Loucy (cell line): ENCODE measurements around the gene LTF.

Source experiments
- EZH2phosphoT487 ChIP-seq: fragments of 200-600 bp; IDR thresholded peaks from 2 replicates; pipeline ENCODE4 v1.6.1; 2018; ENCODE audit warnings: antibody characterized with exemption, mild to moderate bottlenecking, moderate library complexity, borderline replicate concordance
- TF ChIP-seq, protein P1 (sequence below): fragments of 200-600 bp; sonication (generic); conservative IDR thresholded peaks from 2 replicates; pipeline ENCODE4 v1.5.1; 2014; ENCODE audit warnings: mild to moderate bottlenecking, antibody characterized with exemption, low read length

GRCh38 chr3:46492890-46493547, 28.3 kb upstream of the LTF start:
- TF ChIP-seq, protein P1, sequence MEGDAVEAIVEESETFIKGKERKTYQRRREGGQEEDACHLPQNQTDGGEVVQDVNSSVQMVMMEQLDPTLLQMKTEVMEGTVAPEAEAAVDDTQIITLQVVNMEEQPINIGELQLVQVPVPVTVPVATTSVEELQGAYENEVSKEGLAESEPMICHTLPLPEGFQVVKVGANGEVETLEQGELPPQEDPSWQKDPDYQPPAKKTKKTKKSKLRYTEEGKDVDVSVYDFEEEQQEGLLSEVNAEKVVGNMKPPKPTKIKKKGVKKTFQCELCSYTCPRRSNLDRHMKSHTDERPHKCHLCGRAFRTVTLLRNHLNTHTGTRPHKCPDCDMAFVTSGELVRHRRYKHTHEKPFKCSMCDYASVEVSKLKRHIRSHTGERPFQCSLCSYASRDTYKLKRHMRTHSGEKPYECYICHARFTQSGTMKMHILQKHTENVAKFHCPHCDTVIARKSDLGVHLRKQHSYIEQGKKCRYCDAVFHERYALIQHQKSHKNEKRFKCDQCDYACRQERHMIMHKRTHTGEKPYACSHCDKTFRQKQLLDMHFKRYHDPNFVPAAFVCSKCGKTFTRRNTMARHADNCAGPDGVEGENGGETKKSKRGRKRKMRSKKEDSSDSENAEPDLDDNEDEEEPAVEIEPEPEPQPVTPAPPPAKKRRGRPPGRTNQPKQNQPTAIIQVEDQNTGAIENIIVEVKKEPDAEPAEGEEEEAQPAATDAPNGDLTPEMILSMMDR = no peak
- TF ChIP-seq EZH2phosphoT487 = no peak
